ENCODE measurements around the gene DDB1. TPM values are rescaled to one million over a fixed set of nuclear protein-coding genes. Genes with fewer than 3 reads are reported as not detected.

Gene DDB1
- total and polyA plus RNA-seq, 9 of the 15 experiments (the other 6 are each of a cell fraction or from before 2014, with no cell fraction given), result 172 to 361 (median 266) TPM

DNA sequence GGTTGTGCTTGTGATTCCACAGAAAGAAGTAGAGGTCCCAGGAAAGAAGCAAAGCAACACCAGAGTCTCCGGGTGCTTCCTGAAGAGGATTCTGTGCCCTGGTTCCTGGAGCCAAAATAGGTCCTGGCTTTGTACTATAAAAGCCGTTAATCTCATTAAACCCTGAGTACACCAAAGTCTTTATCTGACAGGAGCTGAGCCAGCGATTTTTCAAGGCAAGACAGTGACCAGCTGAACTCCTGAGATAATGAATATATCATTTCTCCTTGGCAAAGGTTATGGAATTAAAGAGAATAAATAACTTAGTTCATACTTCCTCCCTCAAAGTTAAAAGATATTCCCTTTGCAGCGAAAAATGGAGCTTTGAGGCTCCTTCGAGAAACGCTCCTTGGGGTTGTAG, 34.5 kb upstream of the DDB1 start (continued):
- TF ChIP-seq, protein P1, sequence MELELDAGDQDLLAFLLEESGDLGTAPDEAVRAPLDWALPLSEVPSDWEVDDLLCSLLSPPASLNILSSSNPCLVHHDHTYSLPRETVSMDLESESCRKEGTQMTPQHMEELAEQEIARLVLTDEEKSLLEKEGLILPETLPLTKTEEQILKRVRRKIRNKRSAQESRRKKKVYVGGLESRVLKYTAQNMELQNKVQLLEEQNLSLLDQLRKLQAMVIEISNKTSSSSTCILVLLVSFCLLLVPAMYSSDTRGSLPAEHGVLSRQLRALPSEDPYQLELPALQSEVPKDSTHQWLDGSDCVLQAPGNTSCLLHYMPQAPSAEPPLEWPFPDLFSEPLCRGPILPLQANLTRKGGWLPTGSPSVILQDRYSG (tag; conservative IDR thresholded peaks at IDR 0.05; ENCODE audit: low read depth), result no peak
- TF ChIP-seq HNRNPLL (IDR thresholded peaks at IDR 0.05; ENCODE audit: low read depth, low read length, poor library complexity, severe bottlenecking), result no peak
- TF ChIP-seq ZBTB26 (CRISPR knock-in tag; IDR thresholded peaks at IDR 0.05), result no peak
- peak; percentile 76 for TF ChIP-seq TEAD4 (IDR thresholded peaks at IDR 0.05; ENCODE audit: low read length)
- TF ChIP-seq TEAD4 (CRISPR knock-in tag; IDR thresholded peaks at IDR 0.05; ENCODE audit: borderline replicate concordance), result no peak
- 0 out of 4 replicates have a peak, but pooled peaks of 1 of the 2 experiments have one; percentile 17 for TF ChIP-seq HDAC1 (IDR thresholded peaks at IDR 0.05)
- no peak for TF ChIP-seq POLR2G (IDR thresholded peaks at IDR 0.05; ENCODE audit: low read depth, low read length)
- no peak for TF ChIP-seq MYC (IDR thresholded peaks at IDR 0.05; ENCODE audit: low read depth, low read length)
- no peak for TF ChIP-seq MYC (CRISPR knock-in tag; IDR thresholded peaks at IDR 0.05; ENCODE audit: borderline replicate concordance, low read depth)
- TF ChIP-seq KLF16 (IDR thresholded peaks at IDR 0.05), result peak; percentile 24; the same call in 1 of the 2 replicates
- TF ChIP-seq ZNF316 (IDR thresholded peaks at IDR 0.05), result peak; percentile 96
- no peak for TF ChIP-seq NBN (IDR thresholded peaks at IDR 0.05; ENCODE audit: low read depth)
- no peak for TF ChIP-seq NCOA2 (IDR thresholded peaks at IDR 0.05; ENCODE audit: partially characterized antibody in 2 of 2)
- TF ChIP-seq HEY1 (CRISPR knock-in tag; IDR thresholded peaks at IDR 0.05; ENCODE audit: borderline replicate concordance), result no peak
- no peak for TF ChIP-seq ZNF146 (CRISPR knock-in tag; IDR thresholded peaks at IDR 0.05; ENCODE audit: unreplicated experiment)
- peak; percentile 85 for TF ChIP-seq DPF2 (IDR thresholded peaks at IDR 0.05)
- TF ChIP-seq SMARCA4 (IDR thresholded peaks at IDR 0.05), result peak; percentile 77
- TF ChIP-seq DIDO1 (tag; IDR thresholded peaks at IDR 0.05; ENCODE audit: low read depth), result no peak
- TF ChIP-seq ZNF184 (CRISPR knock-in tag; IDR thresholded peaks at IDR 0.05), result no peak
- no peak for TF ChIP-seq ZNF165 (CRISPR knock-in tag; IDR thresholded peaks at IDR 0.05; ENCODE audit: borderline replicate concordance)
- no peak for TF ChIP-seq CHCHD3 (CRISPR knock-in tag; IDR thresholded peaks at IDR 0.05)
- peak in 1 of 2 experiments; percentile 46; a peak in 1 of 4 replicates for TF ChIP-seq RCOR1 (IDR thresholded peaks at IDR 0.05; ENCODE audit: borderline replicate concordance in 1 of 2, low read depth in 2 of 2, low read length in 2 of 2)
- no peak for TF ChIP-seq KDM5B (IDR thresholded peaks at IDR 0.05; ENCODE audit: insufficient replicate concordance, low read depth, low read length)
- TF ChIP-seq NR1H2 (CRISPR knock-in tag; IDR thresholded peaks at IDR 0.05), result no peak
- 0 out of 2 replicates have a peak, but pooled peaks have one; percentile 37 for TF ChIP-seq SOX6 (IDR thresholded peaks at IDR 0.05)
- peak; percentile 45; the same call in 1 of the 2 replicates for TF ChIP-seq SMARCC2 (IDR thresholded peaks at IDR 0.05; ENCODE audit: low read depth)
- no peak for TF ChIP-seq HCFC1 (IDR thresholded peaks at IDR 0.05; ENCODE audit: low read depth, low read length)
- TF ChIP-seq RFX7 (CRISPR knock-in tag; IDR thresholded peaks at IDR 0.05), result no peak
- TF ChIP-seq ARID3A (IDR thresholded peaks at IDR 0.05; ENCODE audit: borderline replicate concordance, low read depth, low read length), result peak; percentile 80; the same call in 1 of the 2 replicates
